Measurements from ENCODE around the gene CYB561A3. TPM values are rescaled to one million over a fixed set of nuclear protein-coding genes. Genes with fewer than 3 reads are reported as not detected.

Gene CYB561A3
- total RNA-seq: 9.9 TPM

- Histone ChIP-seq H3K9ac (ENCODE audit: low read depth in 1 of 3, low read length in 3 of 3) (peak within 1 kb of the TSS; percentile 92 to 100 (median 98)), H3K27me3 (ENCODE audit: control insufficient read depth in 3 of 3, insufficient read depth in 3 of 3, low read length in 3 of 3) (no peaks in the 10 kb centered on the region), H3K27ac (ENCODE audit: low read depth, low read length) (peak within 1 kb of the TSS; percentile 96), H3K4me1 (ENCODE audit: control insufficient read depth in 3 of 3, insufficient read depth in 3 of 3, low read length in 3 of 3) (peaks cover 19 to 30% (median 26%) of the 10 kb centered on the region in 3 donors), H3K9me3 (ENCODE audit: control insufficient read depth in 3 of 3, low read length in 3 of 3) (no peaks in the 10 kb centered on the region), H3K36me3 (ENCODE audit: control insufficient read depth in 3 of 3, insufficient read depth in 3 of 3, low read length in 3 of 3) (peaks cover 15 to 25% (median 24%) of the 10 kb centered on the region in 3 donors), H3K4me3 (ENCODE audit: low read length in 3 of 3) (peak within 1 kb of the TSS; percentile 92 to 99 (median 98))
Measured at GRCh38 chr11:61361741-61362541, at the start of gene CYB561A3, which contains the start of gene TMEM138. Gene CYB561A3 (minus strand): TSS chr11:61361882. CDS start chr11:61356713, 5,169 bp downstream. Gene TMEM138 (plus strand): TSS chr11:61362374. CDS start chr11:61364391, 2,017 bp downstream.

GRCh38 chr11:61406991-61407728 lies 45.5 kb upstream of the CYB561A3 start:
- Histone ChIP-seq H3K4me3 (ENCODE audit: low read length in 3 of 3) (no peak overlapping the region), H3K36me3 (ENCODE audit: control insufficient read depth in 3 of 3, insufficient read depth in 3 of 3, low read length in 3 of 3) (peaks cover 71 to 87% (median 81%) of the 10 kb centered on the region in 3 donors), H3K4me1 (ENCODE audit: control insufficient read depth in 3 of 3, insufficient read depth in 3 of 3, low read length in 3 of 3) (no peaks in the 10 kb centered on the region), H3K9ac (ENCODE audit: low read depth in 1 of 3, low read length in 3 of 3) (no peak overlapping the region), H3K27me3 (ENCODE audit: control insufficient read depth in 3 of 3, insufficient read depth in 3 of 3, low read length in 3 of 3) (no peaks in the 10 kb centered on the region), H3K9me3 (ENCODE audit: control insufficient read depth in 3 of 3, low read length in 3 of 3) (no peaks in the 10 kb centered on the region), H3K27ac (ENCODE audit: low read depth, low read length) (no peak overlapping the region)

- H3K9me3 ChIP-seq (ENCODE audit: control insufficient read depth in 3 of 3, low read length in 3 of 3): no peaks in the 10 kb centered on the region
- H3K36me3 ChIP-seq (ENCODE audit: control insufficient read depth in 3 of 3, insufficient read depth in 3 of 3, low read length in 3 of 3): peaks cover 62 to 77% (median 75%) of the 10 kb centered on the region in 3 donors
- no peak overlapping the region for H3K27ac ChIP-seq (ENCODE audit: low read depth, low read length)
- H3K4me1 ChIP-seq (ENCODE audit: control insufficient read depth in 3 of 3, insufficient read depth in 3 of 3, low read length in 3 of 3): no peaks in the 10 kb centered on the region
- H3K4me3 ChIP-seq (ENCODE audit: low read length in 3 of 3): no peak overlapping the region
- H3K27me3 ChIP-seq (ENCODE audit: control insufficient read depth in 3 of 3, insufficient read depth in 3 of 3, low read length in 3 of 3): no peaks in the 10 kb centered on the region
- H3K9ac ChIP-seq (ENCODE audit: low read depth in 1 of 3, low read length in 3 of 3): no peak overlapping the region
Measured at GRCh38 chr11:61406067-61406466, 44.4 kb upstream of the CYB561A3 start.

GRCh38 chr11:61404641-61405040 lies 43.0 kb upstream of the CYB561A3 start:
- no peak overlapping the region for H3K9ac ChIP-seq (ENCODE audit: low read depth in 1 of 3, low read length in 3 of 3)
- H3K9me3 ChIP-seq (ENCODE audit: control insufficient read depth in 3 of 3, low read length in 3 of 3): no peaks in the 10 kb centered on the region
- no peak overlapping the region for H3K27ac ChIP-seq (ENCODE audit: low read depth, low read length)
- H3K4me1 ChIP-seq (ENCODE audit: control insufficient read depth in 3 of 3, insufficient read depth in 3 of 3, low read length in 3 of 3): no peaks in the 10 kb centered on the region
- no peaks in the 10 kb centered on the region for H3K27me3 ChIP-seq (ENCODE audit: control insufficient read depth in 3 of 3, insufficient read depth in 3 of 3, low read length in 3 of 3)
- H3K36me3 ChIP-seq (ENCODE audit: control insufficient read depth in 3 of 3, insufficient read depth in 3 of 3, low read length in 3 of 3): peaks cover 52 to 63% (median 61%) of the 10 kb centered on the region in 3 donors
- no peak overlapping the region for H3K4me3 ChIP-seq (ENCODE audit: low read length in 3 of 3)

DNA sequence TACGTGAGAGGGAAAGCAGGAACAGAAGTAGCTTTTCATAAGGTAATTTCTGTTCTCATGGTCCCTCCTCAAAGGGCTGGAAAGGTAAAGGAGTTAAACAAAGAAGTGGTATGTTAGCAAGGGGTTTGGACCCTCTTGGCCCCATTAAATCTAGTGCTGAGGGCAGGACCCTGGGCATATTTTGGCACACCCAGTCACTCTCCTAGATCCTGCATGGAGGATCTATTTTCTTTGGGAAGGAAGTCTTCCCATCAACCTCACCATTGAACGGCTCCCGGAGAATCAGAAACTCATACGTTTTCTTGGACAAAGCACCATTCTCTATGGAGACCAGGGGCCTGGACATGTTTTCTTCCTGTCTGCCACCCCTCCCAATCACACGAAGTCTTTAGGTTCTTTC lies 42.4 kb upstream of the CYB561A3 start:
- H3K27me3 ChIP-seq (ENCODE audit: control insufficient read depth in 3 of 3, insufficient read depth in 3 of 3, low read length in 3 of 3): no peaks in the 10 kb centered on the region
- H3K36me3 ChIP-seq (ENCODE audit: control insufficient read depth in 3 of 3, insufficient read depth in 3 of 3, low read length in 3 of 3): peaks cover 51 to 63% (median 60%) of the 10 kb centered on the region in 3 donors
- no peaks in the 10 kb centered on the region for H3K4me1 ChIP-seq (ENCODE audit: control insufficient read depth in 3 of 3, insufficient read depth in 3 of 3, low read length in 3 of 3)
- no peak overlapping the region for H3K27ac ChIP-seq (ENCODE audit: low read depth, low read length)
- no peak overlapping the region for H3K9ac ChIP-seq (ENCODE audit: low read depth in 1 of 3, low read length in 3 of 3)
- no peak overlapping the region for H3K4me3 ChIP-seq (ENCODE audit: low read length in 3 of 3)
- no peaks in the 10 kb centered on the region for H3K9me3 ChIP-seq (ENCODE audit: control insufficient read depth in 3 of 3, low read length in 3 of 3)

- no peak overlapping the region for H3K4me3 ChIP-seq (ENCODE audit: low read length in 3 of 3)
- no peaks in the 10 kb centered on the region for H3K9me3 ChIP-seq (ENCODE audit: control insufficient read depth in 3 of 3, low read length in 3 of 3)
- no peaks in the 10 kb centered on the region for H3K4me1 ChIP-seq (ENCODE audit: control insufficient read depth in 3 of 3, insufficient read depth in 3 of 3, low read length in 3 of 3)
- no peak overlapping the region for H3K9ac ChIP-seq (ENCODE audit: low read depth in 1 of 3, low read length in 3 of 3)
- H3K27me3 ChIP-seq (ENCODE audit: control insufficient read depth in 3 of 3, insufficient read depth in 3 of 3, low read length in 3 of 3): no peaks in the 10 kb centered on the region
- peaks cover 49 to 63% (median 62%) of the 10 kb centered on the region in 3 donors for H3K36me3 ChIP-seq (ENCODE audit: control insufficient read depth in 3 of 3, insufficient read depth in 3 of 3, low read length in 3 of 3)
- no peak overlapping the region for H3K27ac ChIP-seq (ENCODE audit: low read depth, low read length)
Measured at GRCh38 chr11:61403658-61404057, 42.0 kb upstream of the CYB561A3 start.

DNA sequence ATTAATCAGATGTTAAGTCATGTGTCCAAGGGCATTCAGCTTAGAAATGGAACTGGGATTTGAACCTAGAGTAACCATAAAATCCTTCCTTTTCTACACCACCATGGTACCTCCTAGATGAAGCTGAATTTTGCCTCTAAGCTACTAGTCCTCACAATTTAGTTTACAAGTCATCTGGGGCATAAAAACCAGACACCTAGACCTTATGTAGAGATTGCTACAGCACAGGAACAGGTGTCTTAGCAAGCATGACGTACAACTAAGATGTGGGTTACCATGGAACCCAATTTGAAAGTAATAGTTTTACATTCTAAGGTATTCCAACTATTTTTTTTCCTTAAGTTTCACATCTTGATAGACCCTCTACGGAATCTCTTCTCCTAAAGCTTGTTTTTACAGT lies 39.9 kb upstream of the CYB561A3 start:
- Histone ChIP-seq H3K27me3 (ENCODE audit: control insufficient read depth in 3 of 3, insufficient read depth in 3 of 3, low read length in 3 of 3) (no peaks in the 10 kb centered on the region), H3K27ac (ENCODE audit: low read depth, low read length) (no peak overlapping the region), H3K4me3 (ENCODE audit: low read length in 3 of 3) (no peak overlapping the region), H3K9ac (ENCODE audit: low read depth in 1 of 3, low read length in 3 of 3) (no peak overlapping the region), H3K4me1 (ENCODE audit: control insufficient read depth in 3 of 3, insufficient read depth in 3 of 3, low read length in 3 of 3) (no peaks in the 10 kb centered on the region), H3K9me3 (ENCODE audit: control insufficient read depth in 3 of 3, low read length in 3 of 3) (no peaks in the 10 kb centered on the region), H3K36me3 (ENCODE audit: control insufficient read depth in 3 of 3, insufficient read depth in 3 of 3, low read length in 3 of 3) (peaks cover 44 to 60% (median 56%) of the 10 kb centered on the region in 3 donors)

DNA sequence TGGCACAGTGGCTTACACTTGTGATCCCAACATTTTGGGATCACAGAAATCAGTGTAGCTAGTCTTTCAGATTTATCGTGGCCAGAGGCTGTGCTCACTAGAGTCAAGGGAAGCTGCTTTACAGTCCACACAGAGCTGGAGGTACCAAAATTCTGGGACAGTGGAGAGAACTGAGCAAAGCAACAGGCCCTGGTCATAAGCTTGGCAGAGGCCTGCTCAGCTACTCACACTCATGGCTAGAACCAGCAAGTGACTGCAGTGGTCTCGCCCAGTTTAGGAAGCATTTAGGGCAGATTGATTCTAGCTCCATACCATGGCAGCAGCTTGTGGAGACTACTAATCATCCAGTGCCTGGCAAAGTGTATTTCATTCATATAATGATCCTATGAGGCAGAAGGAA lies 39.5 kb upstream of the CYB561A3 start:
- H3K36me3 ChIP-seq (ENCODE audit: control insufficient read depth in 3 of 3, insufficient read depth in 3 of 3, low read length in 3 of 3): peaks cover 44 to 56% (median 52%) of the 10 kb centered on the region in 3 donors
- H3K4me1 ChIP-seq (ENCODE audit: control insufficient read depth in 3 of 3, insufficient read depth in 3 of 3, low read length in 3 of 3): no peaks in the 10 kb centered on the region
- no peak overlapping the region for H3K27ac ChIP-seq (ENCODE audit: low read depth, low read length)
- H3K4me3 ChIP-seq (ENCODE audit: low read length in 3 of 3): no peak overlapping the region
- H3K27me3 ChIP-seq (ENCODE audit: control insufficient read depth in 3 of 3, insufficient read depth in 3 of 3, low read length in 3 of 3): no peaks in the 10 kb centered on the region
- no peak overlapping the region for H3K9ac ChIP-seq (ENCODE audit: low read depth in 1 of 3, low read length in 3 of 3)
- no peaks in the 10 kb centered on the region for H3K9me3 ChIP-seq (ENCODE audit: control insufficient read depth in 3 of 3, low read length in 3 of 3)

- Histone ChIP-seq H3K27ac (ENCODE audit: low read depth, low read length) (peak overlapping the region; percentile 75), H3K4me1 (ENCODE audit: control insufficient read depth in 3 of 3, insufficient read depth in 3 of 3, low read length in 3 of 3) (peaks cover 13 to 18% (median 14%) of the 10 kb centered on the region in 3 donors), H3K9ac (ENCODE audit: low read depth in 1 of 3, low read length in 3 of 3) (peak overlapping the region; percentile 94 to 95 (median 94)), H3K9me3 (ENCODE audit: control insufficient read depth in 3 of 3, low read length in 3 of 3) (no peaks in the 10 kb centered on the region), H3K27me3 (ENCODE audit: control insufficient read depth in 3 of 3, insufficient read depth in 3 of 3, low read length in 3 of 3) (no peaks in the 10 kb centered on the region), H3K36me3 (ENCODE audit: control insufficient read depth in 3 of 3, insufficient read depth in 3 of 3, low read length in 3 of 3) (peaks cover 10 to 18% (median 14%) of the 10 kb centered on the region in 3 donors), H3K4me3 (ENCODE audit: low read length in 3 of 3) (peak overlapping the region; percentile 96 to 98 (median 97))
Measured at GRCh38 chr11:61392981-61393595, 31.4 kb upstream of the CYB561A3 start.

All from skeletal muscle tissue (tissue), 4 donors.